ENCODE measurements around the gene B3GNT8. TPM values are rescaled to one million over a fixed set of nuclear protein-coding genes. Genes with fewer than 3 reads are reported as not detected.
"Not testable (repeated sequence)": the region's sequence is repeated elsewhere in the genome, so short reads cannot be mapped to it uniquely, and the experiment has no call there.

B3GNT8 gene
- total RNA-seq, 1 experiment from 2014 or later, result 5.3 TPM

- Histone ChIP-seq H3K27me3 (ENCODE audit: control insufficient read depth, insufficient read depth, low read length) (no peaks in the 10 kb centered on the region), H3K4me3 (ENCODE audit: insufficient read depth, low read depth, low read length) (no peak overlapping the region), H3K36me3 (replicated peaks; ENCODE audit: control insufficient read depth, insufficient read depth, low read length) (peaks cover 4% of the 10 kb centered on the region)
- no peak for DNase-seq
Observed at GRCh38 chr19:41413947-41414346, 13.2 kb downstream of the B3GNT8 start.

DNA sequence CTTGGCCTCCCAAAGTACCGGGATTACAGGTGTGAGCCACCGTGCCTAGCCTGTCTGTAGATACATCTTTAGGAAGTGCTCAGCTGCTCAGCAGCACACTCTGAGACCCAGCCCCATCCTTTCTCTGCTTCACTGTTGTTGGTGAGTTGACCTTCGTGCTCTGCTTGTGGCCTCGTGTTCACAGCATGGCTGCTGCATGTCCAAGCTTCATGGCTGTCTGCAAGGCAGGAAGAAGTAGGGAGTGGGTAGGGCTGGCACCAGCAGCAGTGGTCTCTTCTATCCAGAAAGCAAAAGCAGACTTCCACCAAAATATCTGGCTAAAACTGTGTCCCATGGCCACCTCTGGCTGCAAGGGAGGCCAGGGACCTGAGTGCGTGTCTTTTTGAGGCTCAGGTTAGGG, 14.2 kb downstream of the B3GNT8 start:
- no peaks in the 10 kb centered on the region for H3K27me3 ChIP-seq (ENCODE audit: control insufficient read depth, insufficient read depth, low read length)
- H3K4me3 ChIP-seq (ENCODE audit: insufficient read depth, low read depth, low read length), result no peak overlapping the region
- H3K36me3 ChIP-seq (replicated peaks; ENCODE audit: control insufficient read depth, insufficient read depth, low read length), result peaks cover 4% of the 10 kb centered on the region; the same call in 1 of the 2 replicates
- DNase-seq, result no peak

GRCh38 chr19:41411968-41412265, 15.3 kb downstream of the B3GNT8 start:
- DNase-seq, result no peak
- Histone ChIP-seq H3K36me3 (replicated peaks; ENCODE audit: control insufficient read depth, insufficient read depth, low read length) (peaks cover 3% of the 10 kb centered on the region; the same call in 1 of the 2 replicates), H3K4me3 (ENCODE audit: insufficient read depth, low read depth, low read length) (no peak overlapping the region), H3K27me3 (ENCODE audit: control insufficient read depth, insufficient read depth, low read length) (no peaks in the 10 kb centered on the region)

DNA sequence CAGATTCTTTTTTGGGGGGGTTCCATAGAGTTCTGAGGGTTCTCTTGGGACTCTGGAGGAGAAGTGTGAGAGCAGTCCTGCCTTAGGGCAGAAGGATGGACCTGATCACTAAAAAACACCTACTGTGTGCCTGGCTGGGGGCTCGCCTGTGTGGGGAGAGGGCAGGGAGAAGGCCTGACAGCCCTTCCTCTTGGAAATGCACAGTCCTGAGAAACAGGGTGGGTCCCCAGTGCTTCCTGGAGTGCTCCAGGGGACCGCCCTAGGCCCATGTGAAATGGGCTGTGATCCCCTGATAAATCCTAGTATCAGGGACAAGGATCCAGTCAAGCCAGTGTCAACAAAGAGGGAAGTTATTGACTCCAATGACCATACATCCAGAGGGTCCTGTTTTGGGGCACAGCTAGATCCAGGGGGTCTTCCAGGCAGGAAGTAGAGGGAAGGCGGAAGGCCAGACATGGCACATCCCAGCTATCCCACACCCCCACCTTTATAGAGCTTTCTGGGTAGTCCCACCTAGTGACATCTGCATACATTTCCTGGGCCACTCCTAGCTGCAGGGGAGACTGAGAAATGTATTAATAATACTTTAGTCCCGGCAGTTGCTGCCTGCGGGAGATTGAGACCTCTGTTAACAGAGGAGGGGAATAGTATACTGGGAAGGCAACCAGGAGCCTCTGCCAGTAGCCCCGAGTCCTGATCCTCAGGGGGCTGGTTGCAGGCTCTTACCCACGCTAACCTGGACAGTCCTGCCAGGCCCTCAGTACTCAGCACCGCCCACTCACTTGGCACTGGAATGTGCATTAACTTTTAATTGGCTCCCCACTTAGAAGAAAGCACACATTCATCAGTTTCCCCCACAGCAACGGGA, 15.8 kb downstream of the B3GNT8 start:
- Histone ChIP-seq H3K27me3 (ENCODE audit: control insufficient read depth, insufficient read depth, low read length) (no peaks in the 10 kb centered on the region), H3K4me3 (ENCODE audit: insufficient read depth, low read depth, low read length) (no peak overlapping the region), H3K36me3 (replicated peaks; ENCODE audit: control insufficient read depth, insufficient read depth, low read length) (peaks cover 3% of the 10 kb centered on the region; the same call in 1 of the 2 replicates)
- DNase-seq, result no peak

DNA sequence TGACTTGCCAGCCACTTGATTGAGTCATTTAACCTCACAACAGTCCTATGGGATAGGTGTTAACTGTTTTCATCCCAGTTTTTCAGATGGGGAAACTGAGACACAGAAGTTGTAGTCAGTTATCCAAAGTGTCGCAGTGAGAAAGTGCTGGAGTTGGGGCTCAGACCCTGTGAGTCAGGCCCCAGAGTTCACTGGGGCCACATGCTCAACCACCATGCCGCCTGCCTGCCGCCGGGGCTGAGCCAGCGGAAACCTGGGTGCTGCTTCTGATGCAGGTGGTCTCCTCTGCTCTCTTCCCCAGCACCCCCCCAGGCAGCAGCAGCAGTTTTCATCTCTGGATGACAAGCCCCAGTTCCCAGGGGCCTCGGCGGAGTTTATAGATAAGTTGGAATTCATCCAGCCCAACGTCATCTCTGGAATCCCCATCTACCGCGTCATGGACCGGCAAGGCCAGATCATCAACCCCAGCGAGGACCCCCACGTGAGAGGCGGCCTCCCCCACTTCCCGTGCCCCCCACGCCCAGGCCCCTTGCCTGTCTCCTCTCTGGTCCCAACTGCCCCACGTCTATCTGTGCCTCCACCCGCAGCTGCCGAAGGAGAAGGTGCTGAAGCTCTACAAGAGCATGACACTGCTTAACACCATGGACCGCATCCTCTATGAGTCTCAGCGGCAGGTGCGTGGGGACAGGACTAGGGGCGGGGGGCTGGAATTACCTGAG, 16.7 kb downstream of the B3GNT8 start:
- no peak overlapping the region for H3K4me3 ChIP-seq (ENCODE audit: insufficient read depth, low read depth, low read length)
- no peak for DNase-seq
- H3K27me3 ChIP-seq (ENCODE audit: control insufficient read depth, insufficient read depth, low read length), result no peaks in the 10 kb centered on the region
- peaks cover 3% of the 10 kb centered on the region; the same call in 1 of the 2 replicates for H3K36me3 ChIP-seq (replicated peaks; ENCODE audit: control insufficient read depth, insufficient read depth, low read length)

GRCh38 chr19:41409288-41409687, 17.9 kb downstream of the B3GNT8 start:
- peaks cover 2% of the 10 kb centered on the region; the same call in 1 of the 2 replicates for H3K36me3 ChIP-seq (replicated peaks; ENCODE audit: control insufficient read depth, insufficient read depth, low read length)
- no peak overlapping the region for H3K4me3 ChIP-seq (ENCODE audit: insufficient read depth, low read depth, low read length)
- H3K27me3 ChIP-seq (ENCODE audit: control insufficient read depth, insufficient read depth, low read length), result no peaks in the 10 kb centered on the region
- no peak for DNase-seq

DNA sequence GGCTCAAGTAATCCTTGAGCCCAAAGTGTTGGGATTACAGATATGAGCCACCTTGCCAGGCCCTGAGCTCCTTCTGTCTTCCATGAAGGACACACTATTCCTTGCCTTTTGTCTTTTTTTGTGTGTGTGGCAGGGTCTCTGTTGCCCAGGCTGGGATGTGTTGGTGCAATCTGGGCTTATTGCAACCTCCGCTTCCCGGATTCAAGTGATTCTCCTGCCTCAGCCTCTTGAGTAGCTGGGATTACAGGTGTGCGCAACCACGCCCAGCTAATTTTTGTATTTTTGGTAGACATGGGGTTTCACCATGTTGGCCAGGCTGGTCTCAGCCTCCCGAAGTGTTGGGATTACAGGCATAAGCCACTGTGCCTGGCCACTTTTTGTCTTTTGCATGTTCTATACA, 18.3 kb downstream of the B3GNT8 start:
- H3K36me3 ChIP-seq (replicated peaks; ENCODE audit: control insufficient read depth, insufficient read depth, low read length); H3K4me3 ChIP-seq (ENCODE audit: insufficient read depth, low read depth, low read length); H3K27me3 ChIP-seq (ENCODE audit: control insufficient read depth, insufficient read depth, low read length); DNase-seq: not testable (repeated sequence)

DNA sequence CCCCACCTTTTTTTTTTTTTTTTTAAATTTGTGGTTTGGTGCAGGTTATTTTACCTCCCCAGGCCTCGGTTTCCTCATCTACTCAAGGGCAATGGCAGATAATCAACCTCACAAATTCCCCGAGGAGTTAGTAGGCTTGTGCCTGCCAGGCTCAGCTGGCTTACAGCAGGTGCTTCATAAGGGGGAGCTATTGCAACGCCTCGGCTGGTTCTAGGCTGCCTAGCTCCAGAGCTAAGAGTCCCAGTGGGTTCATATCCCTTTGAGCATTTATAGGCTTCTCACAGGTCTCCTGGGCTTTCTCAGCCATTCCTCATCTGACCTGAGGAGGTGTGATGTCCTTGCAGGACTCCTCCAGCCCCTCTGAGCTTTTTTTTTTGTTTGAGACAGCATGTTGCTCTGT, 18.9 kb downstream of the B3GNT8 start:
- DNase-seq, result no peak
- Histone ChIP-seq H3K36me3 (replicated peaks; ENCODE audit: control insufficient read depth, insufficient read depth, low read length) (peaks cover under 1% of the 10 kb centered on the region; the same call in 1 of the 2 replicates), H3K4me3 (ENCODE audit: insufficient read depth, low read depth, low read length) (no peak overlapping the region), H3K27me3 (ENCODE audit: control insufficient read depth, insufficient read depth, low read length) (no peaks in the 10 kb centered on the region)

GRCh38 chr19:41407271-41407670, 19.9 kb downstream of the B3GNT8 start:
- no peak for DNase-seq
- H3K4me3 ChIP-seq (ENCODE audit: insufficient read depth, low read depth, low read length), result no peak overlapping the region
- H3K27me3 ChIP-seq (ENCODE audit: control insufficient read depth, insufficient read depth, low read length), result no peaks in the 10 kb centered on the region
- no peaks in the 10 kb centered on the region for H3K36me3 ChIP-seq (replicated peaks; ENCODE audit: control insufficient read depth, insufficient read depth, low read length)

GRCh38 chr19:41405776-41406175, 21.4 kb downstream of the B3GNT8 start:
- Histone ChIP-seq H3K36me3 (replicated peaks; ENCODE audit: control insufficient read depth, insufficient read depth, low read length) (no peaks in the 10 kb centered on the region), H3K4me3 (ENCODE audit: insufficient read depth, low read depth, low read length) (no peak overlapping the region), H3K27me3 (ENCODE audit: control insufficient read depth, insufficient read depth, low read length) (no peaks in the 10 kb centered on the region)
- DNase-seq, result no peak

GRCh38 chr19:41403181-41403970, 23.8 kb downstream of the B3GNT8 start:
- H3K27me3 ChIP-seq (ENCODE audit: control insufficient read depth, insufficient read depth, low read length), result no peaks in the 10 kb centered on the region
- DNase-seq, result no peak
- no peak overlapping the region for H3K4me3 ChIP-seq (ENCODE audit: insufficient read depth, low read depth, low read length)
- H3K36me3 ChIP-seq (replicated peaks; ENCODE audit: control insufficient read depth, insufficient read depth, low read length), result no peaks in the 10 kb centered on the region

GRCh38 chr19:41402010-41402409, 25.2 kb downstream of the B3GNT8 start:
- H3K27me3 ChIP-seq (ENCODE audit: control insufficient read depth, insufficient read depth, low read length), result no peaks in the 10 kb centered on the region
- H3K36me3 ChIP-seq (replicated peaks; ENCODE audit: control insufficient read depth, insufficient read depth, low read length), result no peaks in the 10 kb centered on the region
- no peak for DNase-seq
- no peak overlapping the region for H3K4me3 ChIP-seq (ENCODE audit: insufficient read depth, low read depth, low read length)

DNA sequence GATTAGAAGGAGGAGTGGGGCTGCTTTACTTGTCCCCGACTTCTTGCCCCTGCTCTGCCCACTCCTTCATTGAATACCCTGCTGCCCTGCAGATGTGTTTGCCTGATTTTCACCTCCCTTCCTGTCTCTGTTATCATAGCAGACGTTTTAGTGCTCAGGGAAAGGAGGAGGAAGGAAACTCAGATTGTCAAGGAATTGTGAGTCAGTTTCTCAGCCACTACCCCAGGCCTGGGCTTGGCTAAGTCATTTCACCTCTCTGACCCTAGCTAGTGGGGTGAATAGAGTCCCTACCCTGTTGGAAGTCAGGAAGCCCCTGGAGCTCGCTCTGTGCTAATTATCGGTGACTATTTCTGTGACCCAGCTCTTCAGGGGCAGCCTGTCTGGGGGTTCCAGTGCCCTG, 25.7 kb downstream of the B3GNT8 start:
- H3K36me3 ChIP-seq (replicated peaks; ENCODE audit: control insufficient read depth, insufficient read depth, low read length), result no peaks in the 10 kb centered on the region
- no peak overlapping the region for H3K4me3 ChIP-seq (ENCODE audit: insufficient read depth, low read depth, low read length)
- H3K27me3 ChIP-seq (ENCODE audit: control insufficient read depth, insufficient read depth, low read length), result no peaks in the 10 kb centered on the region
- DNase-seq, result no peak

DNA sequence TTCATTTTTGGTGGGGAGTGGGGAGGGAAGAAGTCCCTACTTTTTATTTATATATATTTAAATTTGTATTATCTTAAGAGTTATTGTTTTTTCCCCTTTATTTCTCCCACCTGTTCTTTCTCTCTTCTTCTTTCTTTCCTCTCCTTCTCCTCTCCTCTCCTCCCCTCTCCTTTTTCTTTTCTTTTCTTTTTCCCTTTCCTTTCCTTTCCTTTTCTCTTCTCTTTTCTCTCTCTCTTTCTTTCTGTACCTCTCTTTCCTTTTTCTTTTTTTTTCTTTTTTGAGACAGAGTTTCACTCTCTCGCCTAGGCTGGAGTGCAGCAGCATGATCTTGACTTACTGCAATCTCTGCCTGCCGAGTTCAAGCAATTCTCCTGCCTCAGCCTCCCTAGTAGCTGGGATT, 27.6 kb downstream of the B3GNT8 start:
- H3K27me3 ChIP-seq (ENCODE audit: control insufficient read depth, insufficient read depth, low read length), result no peaks in the 10 kb centered on the region
- no peak overlapping the region for H3K4me3 ChIP-seq (ENCODE audit: insufficient read depth, low read depth, low read length)
- no peaks in the 10 kb centered on the region for H3K36me3 ChIP-seq (replicated peaks; ENCODE audit: control insufficient read depth, insufficient read depth, low read length)
- DNase-seq, result no peak
